HG03103 (cell line): ENCODE measurements around the gene UFD1.

ENCODE experiments used
- ATAC-seq: cut with Tn5 transposase; IDR thresholded peaks from one replicate; pipeline ENCODE4 v1.9.1; 2021; ENCODE audit warnings: low read depth; ENCODE audit not compliant: unreplicated experiment

Gene UFD1

DNA sequence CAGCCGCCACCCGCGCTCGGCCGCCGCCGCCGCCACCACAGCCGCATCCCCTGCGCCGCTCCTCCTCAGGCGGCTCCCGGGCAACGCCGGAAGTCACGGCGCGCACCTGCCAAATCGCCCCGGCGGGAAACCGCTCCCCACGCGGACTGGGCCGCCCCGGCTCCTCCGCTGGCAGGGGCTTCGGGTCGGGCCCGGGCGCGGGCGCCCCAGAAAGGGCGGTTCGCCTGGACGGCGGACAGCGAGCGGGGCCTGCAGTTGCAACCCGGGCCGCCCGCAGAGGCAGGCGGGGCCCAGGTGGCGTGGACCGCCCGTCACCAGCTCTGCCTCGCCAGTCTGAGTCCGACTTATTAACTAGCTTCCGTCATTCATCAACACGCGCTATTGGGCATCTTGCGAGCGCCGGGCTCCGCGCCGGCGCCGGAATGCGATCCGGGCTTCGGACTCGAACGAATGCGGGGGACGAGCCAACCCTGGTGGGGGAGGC lies 47.3 kb downstream of the UFD1 start, which contains the start of gene HIRA:
Gene HIRA, minus strand, starts transcription at position 85 of the 484 bp plus-strand sequence. CDS start 257 bp downstream, outside the sequence.
- ATAC-seq: peak; percentile 39

GRCh38 chr22:19430890-19431541 lies 48.0 kb downstream of the UFD1 start:
- ATAC-seq: no peak

GRCh38 chr22:19429950-19430889 lies 48.8 kb downstream of the UFD1 start:
- ATAC-seq: no peak

GRCh38 chr22:19424186-19424500 lies 54.9 kb downstream of the UFD1 start:
- no peak for ATAC-seq

DNA sequence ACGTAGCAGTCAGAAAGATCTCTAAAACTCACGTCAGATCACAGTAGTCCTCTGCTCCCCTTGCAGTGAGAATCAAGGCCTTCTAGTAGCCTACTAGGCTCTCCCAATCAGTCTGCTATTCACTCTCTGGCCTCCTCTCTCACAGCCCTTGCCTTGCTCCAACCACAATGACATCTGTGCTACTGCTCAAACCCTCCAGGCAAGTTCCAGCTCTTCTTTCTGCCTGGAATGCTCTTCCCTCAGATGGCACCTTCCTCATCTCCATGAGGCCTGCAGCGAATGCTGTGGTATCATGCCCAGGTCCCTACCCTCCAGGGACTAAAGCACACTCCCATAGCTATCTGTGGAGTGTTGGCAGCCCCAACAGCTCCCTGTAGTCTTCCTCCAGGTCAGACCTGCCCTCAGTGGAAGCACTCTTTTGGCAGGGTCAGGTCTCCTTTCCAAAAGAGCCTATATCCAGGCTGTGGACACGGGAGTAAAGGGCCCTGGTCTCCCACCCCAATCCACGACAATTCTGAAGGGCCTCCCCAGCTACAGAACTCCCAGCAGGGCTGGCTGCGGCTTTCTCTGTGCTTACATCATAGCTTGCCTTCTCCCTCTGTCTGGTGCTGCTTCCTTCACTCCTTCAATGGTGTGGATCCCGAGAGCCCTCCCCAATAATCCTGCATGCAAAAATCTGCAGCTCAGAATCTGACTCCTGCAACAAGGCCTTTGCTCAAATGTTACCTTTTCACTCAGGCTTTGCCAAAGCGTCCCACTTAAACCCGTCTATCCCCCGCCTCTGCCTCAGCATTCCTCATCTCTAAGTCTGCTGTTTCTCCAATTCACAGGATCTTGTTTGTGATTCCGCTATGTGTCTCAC lies 56.3 kb downstream of the UFD1 start:
- no peak for ATAC-seq

DNA sequence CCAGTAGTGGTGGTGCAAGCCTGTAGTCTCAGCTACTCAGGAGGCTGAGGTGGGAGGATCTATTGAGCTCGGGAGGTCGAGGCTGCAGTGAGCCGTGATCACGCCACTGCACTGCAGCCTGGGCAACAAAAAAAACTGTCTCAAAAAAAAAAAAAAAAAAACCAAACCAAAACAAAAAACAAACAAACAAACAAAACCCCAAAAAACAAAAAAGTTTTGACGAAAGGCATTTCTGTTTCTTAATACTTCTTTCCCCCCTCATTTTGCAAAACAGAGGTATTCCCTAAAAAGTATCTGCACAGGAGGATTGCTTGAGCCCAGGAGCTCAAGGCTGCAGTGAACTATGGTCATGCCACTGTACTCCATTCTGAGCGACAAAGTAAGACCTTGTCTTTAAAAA lies 58.7 kb downstream of the UFD1 start:
- no peak for ATAC-seq

DNA sequence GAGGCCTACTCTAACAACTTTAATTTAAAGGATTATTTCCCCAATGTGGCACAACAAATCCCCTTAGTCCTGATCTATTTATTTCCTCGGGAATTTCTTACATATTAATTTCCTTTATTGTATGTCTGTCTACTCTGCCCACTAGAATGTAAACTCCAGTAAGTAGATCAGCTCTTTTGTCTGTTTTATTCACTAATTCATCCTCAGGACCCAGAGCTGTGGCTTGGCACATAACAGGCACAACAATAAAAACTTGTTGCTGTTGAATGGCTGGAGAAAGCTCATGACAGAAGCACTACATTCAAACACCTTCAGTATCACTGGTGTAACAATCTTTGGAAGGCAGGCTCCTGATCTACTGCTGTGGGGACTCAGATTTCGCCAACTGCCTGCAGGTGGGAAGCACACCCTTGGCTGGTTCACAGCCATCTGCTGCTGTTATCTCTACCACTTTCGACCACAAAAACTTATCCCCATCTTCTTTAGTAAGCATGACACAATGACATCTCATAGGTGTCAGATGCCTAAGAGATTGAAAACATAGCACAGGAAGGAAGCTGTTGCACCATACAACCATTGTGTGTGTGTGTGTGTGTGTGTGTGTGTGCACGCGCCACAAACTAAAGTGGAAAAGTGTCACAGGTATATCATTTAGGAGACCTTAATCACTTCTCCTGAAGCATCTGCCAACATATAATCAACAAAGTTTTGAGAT lies 59.4 kb downstream of the UFD1 start:
- ATAC-seq: no peak

GRCh38 chr22:19419086-19419463 lies 59.9 kb downstream of the UFD1 start:
- no peak for ATAC-seq

GRCh38 chr22:19412923-19413322 lies 66.1 kb downstream of the UFD1 start:
- no peak for ATAC-seq

- no peak for ATAC-seq
These were observed 66.5 kb downstream of the UFD1 start for GRCh38 chr22:19412478-19412877.

GRCh38 chr22:19411690-19412045 lies 67.3 kb downstream of the UFD1 start:
- no peak for ATAC-seq

GRCh38 chr22:19410941-19411689 lies 67.9 kb downstream of the UFD1 start:
- ATAC-seq: no peak

DNA sequence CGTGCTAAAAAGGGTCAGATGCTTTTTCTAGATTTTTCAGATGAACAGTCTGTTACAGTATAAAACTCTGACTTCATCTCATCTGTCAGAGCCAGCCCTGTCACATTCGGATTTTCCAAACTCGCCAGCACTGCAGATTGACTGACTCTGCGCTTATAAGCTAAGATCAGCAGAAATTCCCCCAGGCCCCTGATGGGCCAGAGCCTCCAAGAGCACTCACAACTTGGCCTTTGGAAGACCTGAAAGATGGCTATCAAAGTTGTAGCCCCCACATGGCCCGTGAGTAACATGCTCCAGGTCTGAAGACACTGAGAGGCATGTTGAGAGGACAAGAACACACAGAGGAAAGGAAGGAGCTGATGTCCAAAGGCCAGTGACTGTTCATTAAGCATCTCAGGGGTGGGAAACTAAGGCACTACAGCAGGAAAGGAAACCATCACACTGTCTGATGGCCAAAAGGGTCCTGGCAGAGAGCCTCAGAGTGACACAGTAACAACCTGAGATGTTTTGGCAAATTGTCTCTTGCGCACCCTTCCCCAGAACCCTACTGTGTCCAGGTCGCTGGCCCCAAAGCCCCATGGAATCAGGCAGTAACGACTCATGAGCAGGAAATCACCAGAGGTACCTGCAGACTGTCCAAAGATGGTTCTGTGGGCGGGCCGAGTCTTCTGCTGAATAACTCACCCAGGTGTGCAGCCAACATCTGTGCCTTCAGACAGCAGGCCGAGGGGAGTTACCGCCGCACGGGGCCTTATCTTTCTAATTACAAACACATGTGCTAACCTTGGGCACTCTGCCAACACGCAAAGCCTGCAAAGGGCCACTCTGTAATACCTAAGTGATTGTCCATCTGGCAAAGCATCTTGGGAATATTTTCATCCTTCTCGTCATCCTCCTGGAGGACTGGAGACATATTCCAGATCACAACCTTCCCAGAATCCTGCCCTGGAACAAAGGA lies 71.1 kb downstream of the UFD1 start:
- ATAC-seq: no peak

DNA sequence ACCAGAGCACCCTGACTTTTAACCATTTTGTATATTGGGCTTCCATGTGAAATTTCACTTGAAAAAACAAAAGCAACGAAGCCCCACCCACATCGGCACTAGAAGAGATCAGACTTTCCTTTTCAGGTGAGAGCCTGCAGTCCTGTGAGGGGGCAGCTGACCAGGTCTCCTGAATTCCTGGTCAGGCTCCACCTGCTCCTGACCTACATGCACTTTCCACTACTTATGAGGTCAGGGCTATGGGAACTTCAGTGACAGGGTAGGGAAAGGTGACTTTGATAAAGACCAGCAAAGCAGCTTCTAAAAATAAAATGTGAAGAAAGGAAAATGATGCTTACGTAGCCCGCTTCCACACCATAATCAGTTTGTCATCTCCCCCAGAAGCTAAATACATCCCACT lies 72.1 kb downstream of the UFD1 start:
- ATAC-seq: no peak

DNA sequence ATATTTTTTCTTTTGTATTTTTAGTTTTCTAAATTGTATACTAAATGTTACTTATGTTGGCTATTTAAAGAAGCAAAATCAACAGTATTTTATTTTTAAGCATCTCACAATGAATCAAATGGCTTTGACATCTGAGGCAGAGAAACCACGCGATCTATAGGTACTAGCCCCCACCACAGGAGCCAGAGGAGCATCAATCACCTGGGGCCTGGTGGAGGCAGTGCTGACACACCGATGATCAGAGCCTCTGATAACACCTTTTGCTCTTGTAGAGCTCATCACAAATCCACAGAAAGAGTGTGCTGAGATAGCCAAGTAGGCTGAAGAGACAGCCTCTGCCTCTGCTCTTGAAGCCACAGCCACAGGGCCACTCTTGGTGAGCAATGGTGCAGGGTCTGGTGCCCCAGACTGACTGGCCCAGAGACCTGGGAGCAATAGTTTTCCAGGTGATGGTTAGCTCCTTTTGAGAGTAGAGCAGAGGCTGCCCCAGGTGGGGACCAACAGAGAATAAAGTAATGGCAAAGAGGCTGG lies 72.6 kb downstream of the UFD1 start:
- no peak for ATAC-seq

DNA sequence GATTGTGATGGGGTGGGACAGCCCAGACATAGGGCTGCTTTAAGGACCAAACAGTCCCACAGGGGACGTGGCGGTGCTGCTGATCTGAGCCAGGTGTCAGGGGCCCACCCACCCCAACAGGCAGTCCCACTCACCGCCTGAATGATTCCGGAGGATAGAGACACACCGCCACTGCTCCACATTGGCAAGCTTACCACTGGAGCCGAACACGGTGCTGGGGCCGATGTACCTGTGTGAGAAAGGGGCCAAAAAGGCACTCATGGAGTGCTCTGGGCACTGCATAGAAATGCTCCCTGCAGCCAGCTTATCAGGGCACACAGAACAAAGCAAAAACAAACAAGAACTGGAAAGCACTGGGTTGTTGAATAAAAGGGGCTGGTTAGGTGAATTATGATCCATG lies 73.3 kb downstream of the UFD1 start:
- no peak for ATAC-seq

DNA sequence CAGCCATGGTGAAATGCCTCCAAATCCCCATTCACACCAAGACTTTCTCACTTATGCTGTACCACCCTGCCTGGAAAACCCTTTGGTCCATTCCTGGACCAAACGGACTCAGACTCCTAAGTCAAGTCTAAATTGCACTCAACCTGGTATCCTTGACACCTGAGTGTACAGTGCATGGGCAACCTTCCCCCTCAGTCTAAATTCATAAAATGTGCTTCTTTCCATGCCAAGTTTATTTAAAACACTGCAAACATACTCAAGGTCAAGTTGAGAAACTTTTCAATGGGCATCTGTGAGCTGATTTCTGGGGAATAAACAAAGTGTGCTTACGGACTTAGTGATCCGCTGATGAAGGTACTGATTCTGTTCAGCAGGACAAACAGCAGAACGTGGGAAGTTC lies 73.9 kb downstream of the UFD1 start:
- no peak for ATAC-seq

- ATAC-seq: no peak
These were observed 74.3 kb downstream of the UFD1 start for GRCh38 chr22:19404676-19405075.
